GM23338 (cell line): ENCODE results near the gene IDI2. TPM values are rescaled to one million over a fixed set of nuclear protein-coding genes. Genes with fewer than 3 reads are reported as not detected.

Source experiments
- ATAC-seq: fragments of 200-7000 bp; cut with Tn5 transposase; 3 replicates; pipeline ENCODE4 v1.9.1; 2020
- DNase-seq: peaks from one replicate; pipeline ENCODE4 v3.0.0-alpha.2; 2015; ENCODE audit warnings: low spot score
- H2AFZ ChIP-seq: fragments of 200-600 bp; sonication (generic); 2 replicates; pipeline ENCODE4 v1.8.0; 2016; ENCODE audit warnings: antibody characterized with exemption, mild to moderate bottlenecking, moderate library complexity
- H3F3A ChIP-seq: fragments of 200-600 bp; sonication (generic); replicated peaks from 2 replicates; pipeline ENCODE4 v1.8.0; 2017; ENCODE audit warnings: antibody characterized with exemption, mixed run types, low read depth
- H3K27ac ChIP-seq: fragments of 200-600 bp; sonication (generic); 2 replicates; pipeline ENCODE4 v1.6.1; 2016; ENCODE audit warnings: low read depth
- H3K27me3 ChIP-seq: fragments of 200-600 bp; sonication (generic); 2 replicates; pipeline ENCODE4 v1.8.0; 2016; ENCODE audit warnings: mild to moderate bottlenecking, mixed run types, moderate library complexity; ENCODE audit not compliant: insufficient read depth
- H3K36me3 ChIP-seq: fragments of 200-600 bp; sonication (generic); 2 replicates; pipeline ENCODE4 v1.8.0; 2016; ENCODE audit warnings: mild to moderate bottlenecking; ENCODE audit not compliant: insufficient read depth
- H3K4me1 ChIP-seq: fragments of 200-600 bp; sonication (generic); 2 replicates; pipeline ENCODE4 v1.8.0; 2016; ENCODE audit warnings: mild to moderate bottlenecking, moderate library complexity; ENCODE audit not compliant: insufficient read depth
- H3K4me2 ChIP-seq: fragments of 200-600 bp; sonication (generic); 2 replicates; pipeline ENCODE4 v1.7.1; 2017; ENCODE audit warnings: mixed run types
- H3K4me3 ChIP-seq: fragments of 200-600 bp; sonication (generic); 2 replicates; pipeline ENCODE4 v1.6.1; 2016; ENCODE audit warnings: mixed run types
- H3K79me2 ChIP-seq: fragments of 200-600 bp; sonication (generic); replicated peaks from 2 replicates; pipeline ENCODE4 v1.8.0; 2017; ENCODE audit warnings: mild to moderate bottlenecking; ENCODE audit not compliant: insufficient read depth
- H3K9me2 ChIP-seq: fragments of 200-600 bp; sonication (generic); 2 replicates; pipeline ENCODE4 v1.8.0; 2017; ENCODE audit not compliant: insufficient read depth
- H4K20me1 ChIP-seq: fragments of 200-600 bp; sonication (generic); replicated peaks from 2 replicates; pipeline ENCODE4 v1.8.0; 2017; ENCODE audit warnings: mild to moderate bottlenecking; ENCODE audit not compliant: insufficient read depth
- H3K27ac Mint-ChIP-seq: 2 replicates; pipeline ENCODE4 v1.8.0; 2020; ENCODE audit warnings: inconsistent platforms, mild to moderate bottlenecking, moderate library complexity, mixed read lengths
- H3K27me3 Mint-ChIP-seq: 3 replicates; pipeline ENCODE4 v1.8.0; 2022; ENCODE audit warnings: low read depth, mild to moderate bottlenecking, moderate library complexity, mixed read lengths, inconsistent platforms; ENCODE audit not compliant: insufficient read depth, poor library complexity
- H3K36me3 Mint-ChIP-seq: 3 replicates; pipeline ENCODE4 v1.8.0; 2021; ENCODE audit warnings: low read depth, mild to moderate bottlenecking, inconsistent platforms, moderate library complexity, mixed read lengths
- H3K4me1 Mint-ChIP-seq: 3 replicates; pipeline ENCODE4 v1.8.0; 2020; ENCODE audit warnings: mild to moderate bottlenecking, inconsistent platforms, mixed read lengths
- H3K4me3 Mint-ChIP-seq: 3 replicates; pipeline ENCODE4 v1.8.0; 2021; ENCODE audit warnings: moderate library complexity, mild to moderate bottlenecking, inconsistent platforms, mixed read lengths
- H3K9me3 Mint-ChIP-seq: 3 replicates; pipeline ENCODE4 v1.8.0; 2020; ENCODE audit warnings: moderate library complexity, mild to moderate bottlenecking, inconsistent platforms, mixed read lengths
- ETS1 ChIP-seq: IDR thresholded peaks from 2 replicates; pipeline ENCODE4 v1.6.1; 2016; ENCODE audit warnings: antibody characterized with exemption
- EZH2 ChIP-seq: fragments of 200-600 bp; sonication (generic); IDR thresholded peaks from one replicate; pipeline ENCODE4 v1.8.0; 2017; ENCODE audit warnings: antibody characterized with exemption, mild to moderate bottlenecking, low read depth; ENCODE audit not compliant: unreplicated experiment
- NANOG ChIP-seq: IDR thresholded peaks from 2 replicates; pipeline ENCODE4 v1.6.1; 2016; ENCODE audit warnings: antibody characterized with exemption, borderline replicate concordance
- POLR2AphosphoS5 ChIP-seq: IDR thresholded peaks from 2 replicates; pipeline ENCODE4 v1.6.1; 2016; ENCODE audit warnings: antibody characterized with exemption, low read depth
- STAT1 ChIP-seq: IDR thresholded peaks from one replicate; pipeline ENCODE4 v1.6.1; 2016; ENCODE audit warnings: antibody characterized with exemption; ENCODE audit not compliant: unreplicated experiment
- polyA plus RNA-seq: library from polyadenylated mRNA; unstranded; fragments of >200 nt; fragmentation: Nextera tagmentation; extraction: Ambion mirVana; gene quantifications from 2 replicates; pipeline ENCODE4 v1.2.1, GENCODE V29; 2016
- total RNA-seq: library from RNA; depleted of rRNA; stranded (reverse); fragments of >200 nt; shearing (Covaris generic); gene quantifications from 2 replicates; pipeline ENCODE4 v1.2.3, GENCODE V29; 2014
- TF ChIP-seq, protein P1 (sequence below): fragments of 250-450 bp; sonication (Bioruptor Pico); IDR thresholded peaks from 2 replicates; pipeline ENCODE4 v1.5.0; 2020; ENCODE audit warnings: mild to moderate bottlenecking, moderate library complexity

The IDI2 gene
- total and polyA plus RNA-seq, 2 experiments from 2014 or later: not detected

DNA sequence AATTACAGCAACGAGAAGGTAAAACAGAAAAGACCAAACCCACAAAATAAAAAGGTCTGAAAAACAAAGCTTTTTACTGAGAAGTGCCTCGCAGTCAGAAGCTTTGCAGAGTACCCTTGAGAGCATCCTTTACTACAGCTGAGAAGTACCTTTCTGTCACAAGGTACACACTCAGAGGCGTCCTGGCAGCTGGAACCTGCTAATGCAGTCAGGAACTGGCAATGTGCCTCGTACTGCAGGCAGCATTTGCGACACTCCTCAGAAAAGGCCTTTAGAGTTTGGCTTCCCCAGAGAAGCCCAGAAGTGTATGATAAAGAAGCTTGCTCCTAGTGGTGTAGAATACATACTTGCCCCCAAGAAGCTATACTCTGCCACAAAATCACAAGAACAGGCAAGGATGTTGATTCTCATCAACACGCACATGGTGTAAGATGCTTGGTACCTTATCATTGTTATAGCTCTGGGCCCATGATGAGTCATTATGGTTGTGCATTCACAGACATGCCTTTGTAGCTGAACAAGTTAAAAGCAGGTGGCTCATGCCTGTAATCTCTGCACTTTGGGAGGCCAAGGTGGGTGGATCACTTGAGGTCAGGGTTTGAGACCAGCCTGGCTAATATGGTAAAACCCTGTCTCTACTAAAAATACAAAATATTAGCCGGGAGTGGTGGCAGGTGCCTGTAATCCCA lies 39.4 kb downstream of the IDI2 start (continued):
- TF ChIP-seq, protein P1, sequence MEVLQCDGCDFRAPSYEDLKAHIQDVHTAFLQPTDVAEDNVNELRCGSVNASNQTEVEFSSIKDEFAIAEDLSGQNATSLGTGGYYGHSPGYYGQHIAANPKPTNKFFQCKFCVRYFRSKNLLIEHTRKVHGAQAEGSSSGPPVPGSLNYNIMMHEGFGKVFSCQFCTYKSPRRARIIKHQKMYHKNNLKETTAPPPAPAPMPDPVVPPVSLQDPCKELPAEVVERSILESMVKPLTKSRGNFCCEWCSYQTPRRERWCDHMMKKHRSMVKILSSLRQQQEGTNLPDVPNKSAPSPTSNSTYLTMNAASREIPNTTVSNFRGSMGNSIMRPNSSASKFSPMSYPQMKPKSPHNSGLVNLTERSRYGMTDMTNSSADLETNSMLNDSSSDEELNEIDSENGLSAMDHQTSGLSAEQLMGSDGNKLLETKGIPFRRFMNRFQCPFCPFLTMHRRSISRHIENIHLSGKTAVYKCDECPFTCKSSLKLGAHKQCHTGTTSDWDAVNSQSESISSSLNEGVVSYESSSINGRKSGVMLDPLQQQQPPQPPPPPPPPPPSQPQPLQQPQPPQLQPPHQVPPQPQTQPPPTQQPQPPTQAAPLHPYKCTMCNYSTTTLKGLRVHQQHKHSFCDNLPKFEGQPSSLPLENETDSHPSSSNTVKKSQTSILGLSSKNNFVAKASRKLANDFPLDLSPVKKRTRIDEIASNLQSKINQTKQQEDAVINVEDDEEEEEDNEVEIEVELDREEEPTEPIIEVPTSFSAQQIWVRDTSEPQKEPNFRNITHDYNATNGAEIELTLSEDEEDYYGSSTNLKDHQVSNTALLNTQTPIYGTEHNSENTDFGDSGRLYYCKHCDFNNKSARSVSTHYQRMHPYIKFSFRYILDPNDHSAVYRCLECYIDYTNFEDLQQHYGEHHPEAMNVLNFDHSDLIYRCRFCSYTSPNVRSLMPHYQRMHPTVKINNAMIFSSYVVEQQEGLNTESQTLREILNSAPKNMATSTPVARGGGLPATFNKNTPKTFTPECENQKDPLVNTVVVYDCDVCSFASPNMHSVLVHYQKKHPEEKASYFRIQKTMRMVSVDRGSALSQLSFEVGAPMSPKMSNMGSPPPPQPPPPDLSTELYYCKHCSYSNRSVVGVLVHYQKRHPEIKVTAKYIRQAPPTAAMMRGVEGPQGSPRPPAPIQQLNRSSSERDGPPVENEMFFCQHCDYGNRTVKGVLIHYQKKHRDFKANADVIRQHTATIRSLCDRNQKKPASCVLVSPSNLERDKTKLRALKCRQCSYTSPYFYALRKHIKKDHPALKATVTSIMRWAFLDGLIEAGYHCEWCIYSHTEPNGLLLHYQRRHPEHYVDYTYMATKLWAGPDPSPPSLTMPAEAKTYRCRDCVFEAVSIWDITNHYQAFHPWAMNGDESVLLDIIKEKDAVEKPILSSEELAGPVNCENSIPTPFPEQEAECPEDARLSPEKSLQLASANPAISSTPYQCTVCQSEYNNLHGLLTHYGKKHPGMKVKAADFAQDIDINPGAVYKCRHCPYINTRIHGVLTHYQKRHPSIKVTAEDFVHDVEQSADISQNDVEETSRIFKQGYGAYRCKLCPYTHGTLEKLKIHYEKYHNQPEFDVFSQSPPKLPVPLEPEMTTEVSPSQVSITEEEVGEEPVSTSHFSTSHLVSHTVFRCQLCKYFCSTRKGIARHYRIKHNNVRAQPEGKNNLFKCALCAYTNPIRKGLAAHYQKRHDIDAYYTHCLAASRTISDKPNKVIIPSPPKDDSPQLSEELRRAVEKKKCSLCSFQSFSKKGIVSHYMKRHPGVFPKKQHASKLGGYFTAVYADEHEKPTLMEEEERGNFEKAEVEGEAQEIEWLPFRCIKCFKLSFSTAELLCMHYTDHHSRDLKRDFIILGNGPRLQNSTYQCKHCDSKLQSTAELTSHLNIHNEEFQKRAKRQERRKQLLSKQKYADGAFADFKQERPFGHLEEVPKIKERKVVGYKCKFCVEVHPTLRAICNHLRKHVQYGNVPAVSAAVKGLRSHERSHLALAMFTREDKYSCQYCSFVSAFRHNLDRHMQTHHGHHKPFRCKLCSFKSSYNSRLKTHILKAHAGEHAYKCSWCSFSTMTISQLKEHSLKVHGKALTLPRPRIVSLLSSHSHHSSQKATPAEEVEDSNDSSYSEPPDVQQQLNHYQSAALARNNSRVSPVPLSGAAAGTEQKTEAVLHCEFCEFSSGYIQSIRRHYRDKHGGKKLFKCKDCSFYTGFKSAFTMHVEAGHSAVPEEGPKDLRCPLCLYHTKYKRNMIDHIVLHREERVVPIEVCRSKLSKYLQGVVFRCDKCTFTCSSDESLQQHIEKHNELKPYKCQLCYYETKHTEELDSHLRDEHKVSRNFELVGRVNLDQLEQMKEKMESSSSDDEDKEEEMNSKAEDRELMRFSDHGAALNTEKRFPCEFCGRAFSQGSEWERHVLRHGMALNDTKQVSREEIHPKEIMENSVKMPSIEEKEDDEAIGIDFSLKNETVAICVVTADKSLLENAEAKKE (CRISPR knock-in tag): no peak
- TF ChIP-seq STAT1: no peak
- TF ChIP-seq NANOG: no peak
- no peak for TF ChIP-seq POLR2AphosphoS5

- no peak overlapping the region for H2AFZ ChIP-seq
- Mint-ChIP-seq H3K27ac (no peak overlapping the region), H3K9me3 (peaks cover 16% of the 10 kb centered on the region), H3K4me1 (peaks cover 17% of the 10 kb centered on the region), H3K27me3 (peaks cover 19% of the 10 kb centered on the region), H3K36me3 (peaks cover 30% of the 10 kb centered on the region), H3K4me3 (no peak overlapping the region)
- 0 out of 2 replicates have a peak, but pooled peaks cover 8% of the 10 kb centered on the region for H3F3A ChIP-seq
- H3K4me3 ChIP-seq: no peak overlapping the region
- no peaks in the 10 kb centered on the region for H3K27me3 ChIP-seq
- H3K9me2 ChIP-seq: no peaks in the 10 kb centered on the region
- 0 out of 2 replicates have a peak, but pooled peaks cover 5% of the 10 kb centered on the region for H3K36me3 ChIP-seq
- H4K20me1 ChIP-seq: peaks cover 14% of the 10 kb centered on the region
- peaks cover 21% of the 10 kb centered on the region for H3K79me2 ChIP-seq
- H3K27ac ChIP-seq: no peak overlapping the region
- DNase-seq (no peak), ATAC-seq (no peak)
- H3K4me2 ChIP-seq: no peak overlapping the region
- H3K4me1 ChIP-seq: peaks cover 21% of the 10 kb centered on the region
- TF ChIP-seq, protein P1 (CRISPR knock-in tag): no peak
- TF ChIP-seq EZH2 (no peak), ETS1 (no peak)
Observed at GRCh38 chr10:985361-985760, 40.3 kb downstream of the IDI2 start.
